Brain pericyte (primary cell): ENCODE results near the gene ANXA11.
"Not testable (repeated sequence)": the region's sequence is repeated elsewhere in the genome, so short reads cannot be mapped to it uniquely, and the experiment has no call there.

Experiments
- DNase-seq: peaks from one replicate; pipeline ENCODE4 v3.0.0-alpha.2; 2012; ENCODE audit warnings: low read depth, low spot score

Gene ANXA11

DNA sequence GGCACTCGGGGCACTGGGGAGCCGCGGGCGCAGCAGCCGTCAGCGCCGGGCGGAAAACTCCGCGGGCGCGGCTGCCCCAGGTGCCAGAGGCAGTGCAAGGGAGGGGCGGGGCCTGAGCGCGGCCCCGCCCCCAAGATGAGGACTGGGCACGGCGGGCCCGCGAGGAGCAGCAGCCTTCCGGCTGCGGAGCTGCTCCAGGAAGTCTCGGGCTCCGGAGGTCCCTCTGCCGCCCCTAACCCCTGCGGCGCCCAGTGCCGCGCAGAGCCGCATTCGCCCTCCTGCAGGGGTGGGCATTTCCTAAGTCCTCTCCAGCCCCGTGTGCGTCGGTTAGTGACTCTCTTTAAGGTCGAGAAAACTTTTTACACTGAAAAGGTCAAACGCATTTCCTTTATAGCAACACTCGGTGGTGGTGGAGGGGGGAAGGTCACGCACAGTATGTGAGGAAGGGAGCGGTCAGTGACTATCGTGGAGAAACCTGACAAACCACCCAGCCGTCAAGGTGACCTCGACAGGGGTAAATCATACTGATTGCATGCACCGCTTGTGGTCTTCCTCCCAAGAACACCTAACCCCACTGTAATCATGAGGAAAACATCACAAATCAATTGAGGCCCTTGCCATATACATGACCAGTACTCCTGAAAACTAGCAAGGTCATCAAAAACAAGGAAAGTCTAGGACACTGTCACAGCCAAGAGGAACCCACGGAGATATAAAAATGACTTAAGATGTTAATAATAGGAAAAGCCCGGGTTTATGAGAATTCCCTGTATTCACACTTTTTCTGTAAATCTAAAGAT lies at the start of gene ANXA11:
Gene ANXA11, minus strand, starts transcription at position 61 of the 800 bp plus-strand sequence. CDS start 32,676 bp downstream, outside the sequence.
- no peak for DNase-seq

DNA sequence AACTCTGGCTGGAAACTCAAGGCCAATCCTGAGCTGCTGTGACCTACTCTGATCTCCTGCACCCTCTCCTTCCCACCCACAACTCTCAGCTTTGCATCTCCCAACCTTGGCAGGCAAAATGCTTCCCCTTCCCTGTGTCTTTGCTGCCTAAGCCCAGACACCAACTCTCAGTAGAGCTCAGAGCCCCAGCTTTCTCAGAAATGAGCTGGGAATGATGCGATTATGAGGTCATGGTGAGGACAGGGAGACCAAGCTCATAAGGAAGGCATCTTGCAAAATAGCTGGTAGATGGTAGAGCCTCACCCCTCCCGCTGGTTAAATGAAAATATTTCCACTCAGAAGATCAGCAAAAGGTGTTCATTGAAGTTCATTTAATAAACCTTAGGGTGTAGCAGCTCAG lies 49.4 kb upstream of the ANXA11 start:
- DNase-seq = not testable (repeated sequence)

GRCh38 chr10:80253963-80254271 lies 48.6 kb upstream of the ANXA11 start:
- not testable (repeated sequence) for DNase-seq

GRCh38 chr10:80253266-80253962 lies 48.1 kb upstream of the ANXA11 start:
- DNase-seq = no peak

DNA sequence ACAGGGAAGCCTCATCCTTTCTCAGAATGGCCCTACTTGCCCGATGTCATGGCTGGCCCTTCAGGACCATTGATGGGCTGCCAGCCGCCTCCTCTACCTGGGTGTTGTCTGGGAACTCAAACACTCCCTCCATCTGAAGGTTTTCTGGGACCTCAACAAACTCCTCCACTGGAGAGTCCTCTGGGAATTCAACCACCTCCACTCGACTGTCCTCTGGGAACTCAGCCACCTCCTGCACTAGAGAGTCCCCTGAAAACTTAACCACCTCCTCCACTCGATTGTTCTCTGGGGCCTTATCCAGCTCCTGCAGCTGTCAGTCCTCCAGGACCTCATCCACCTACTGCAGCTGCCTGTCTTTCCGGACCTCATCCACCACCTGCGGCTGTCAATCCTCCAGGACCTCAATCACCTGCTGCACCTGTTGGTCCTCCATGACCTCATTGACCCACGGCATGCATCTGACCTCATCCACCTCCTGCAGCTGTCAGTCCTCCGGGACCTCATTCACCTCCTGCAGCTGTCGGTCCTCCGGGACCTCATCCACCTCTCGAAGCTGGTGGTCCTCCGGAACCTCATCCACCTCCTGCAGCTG lies 47.1 kb upstream of the ANXA11 start:
- no peak for DNase-seq

GRCh38 chr10:80251703-80252280 lies 46.5 kb upstream of the ANXA11 start:
- not testable (repeated sequence) for DNase-seq

DNA sequence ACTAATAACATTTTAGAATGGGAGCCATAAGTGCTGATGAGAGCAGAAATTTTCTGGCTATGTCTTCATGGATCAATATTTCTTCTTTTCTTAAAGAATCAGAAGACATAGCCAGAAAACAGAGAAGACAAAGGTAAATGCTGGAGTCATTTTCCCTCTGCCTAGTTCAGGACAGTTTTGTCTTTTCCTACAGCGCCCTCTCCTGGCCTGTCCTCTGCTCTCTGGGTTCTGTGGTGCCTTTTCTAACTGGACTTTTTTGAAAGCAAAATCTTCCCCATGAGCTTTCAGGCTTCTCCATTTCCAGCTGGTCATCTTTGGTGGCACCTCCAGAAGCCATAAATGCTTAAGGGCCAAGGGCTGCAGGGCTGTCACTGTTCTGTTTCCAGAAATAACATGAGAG lies 45.1 kb upstream of the ANXA11 start:
- not testable (repeated sequence) for DNase-seq

GRCh38 chr10:80249906-80250305 lies 44.6 kb upstream of the ANXA11 start:
- not testable (repeated sequence) for DNase-seq

- DNase-seq = not testable (repeated sequence)
Observed at GRCh38 chr10:80247611-80248010, 42.3 kb upstream of the ANXA11 start.

GRCh38 chr10:80244371-80244770 lies 39.0 kb upstream of the ANXA11 start:
- DNase-seq = not testable (repeated sequence)

DNA sequence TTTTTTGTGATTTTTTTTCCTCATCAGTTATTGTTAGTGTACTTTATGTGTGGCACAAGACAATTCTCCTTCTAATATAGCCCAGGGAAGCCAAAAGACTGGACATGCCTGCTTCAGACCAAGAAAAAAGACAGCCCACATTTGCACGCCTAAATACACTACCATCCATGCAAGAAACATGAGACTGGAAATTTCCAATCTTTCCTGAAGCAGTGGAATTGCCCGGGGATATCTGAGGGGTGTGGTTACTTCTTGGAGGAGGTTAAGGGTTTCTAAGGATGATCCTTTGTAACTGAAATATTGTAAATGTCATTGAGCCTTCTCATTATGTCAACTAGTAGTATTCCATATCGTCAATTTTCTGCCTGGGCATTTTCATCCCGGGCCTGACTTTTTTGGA lies 37.0 kb upstream of the ANXA11 start:
- not testable (repeated sequence) for DNase-seq

DNA sequence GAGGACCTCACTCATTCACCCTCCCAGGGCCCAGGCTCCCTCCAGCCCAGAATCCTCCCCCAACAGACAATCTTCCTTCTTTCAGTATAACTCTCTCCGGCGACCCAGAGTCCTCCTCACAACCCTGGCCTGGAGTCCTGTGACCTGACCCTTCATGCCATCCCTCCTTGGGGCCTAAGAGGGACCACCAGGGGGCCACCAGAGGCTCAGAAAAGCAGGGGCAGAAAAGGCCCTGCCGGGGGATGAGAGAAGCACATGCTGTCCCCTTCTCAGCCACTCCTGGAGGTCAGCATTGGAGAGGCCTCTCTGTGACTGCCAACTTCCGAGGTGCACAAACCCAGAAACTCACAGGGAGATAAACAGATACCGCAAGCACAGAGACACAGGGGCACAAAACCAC lies 31.1 kb upstream of the ANXA11 start:
- DNase-seq = not testable (repeated sequence)

GRCh38 chr10:80234331-80235235 lies 29.2 kb upstream of the ANXA11 start:
- DNase-seq = not testable (repeated sequence)

DNA sequence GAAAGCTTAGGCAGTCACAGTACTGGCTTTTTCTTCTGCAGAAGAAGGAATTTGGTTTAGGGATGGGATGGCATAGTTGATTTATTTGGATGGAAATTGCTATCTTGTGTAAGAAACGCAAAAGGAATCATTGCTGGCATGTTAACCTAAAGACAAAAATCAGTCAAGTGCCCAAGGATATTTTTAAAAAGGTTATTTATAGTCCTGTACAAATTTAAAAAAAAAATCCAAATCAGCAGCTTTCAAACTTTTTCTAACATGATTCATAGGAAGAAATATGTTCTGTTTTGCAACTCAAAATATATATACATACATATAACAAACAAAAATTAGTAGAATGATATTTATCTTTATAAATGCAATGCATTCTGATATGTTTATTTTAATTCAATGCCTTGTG lies 28.5 kb upstream of the ANXA11 start:
- not testable (repeated sequence) for DNase-seq

DNA sequence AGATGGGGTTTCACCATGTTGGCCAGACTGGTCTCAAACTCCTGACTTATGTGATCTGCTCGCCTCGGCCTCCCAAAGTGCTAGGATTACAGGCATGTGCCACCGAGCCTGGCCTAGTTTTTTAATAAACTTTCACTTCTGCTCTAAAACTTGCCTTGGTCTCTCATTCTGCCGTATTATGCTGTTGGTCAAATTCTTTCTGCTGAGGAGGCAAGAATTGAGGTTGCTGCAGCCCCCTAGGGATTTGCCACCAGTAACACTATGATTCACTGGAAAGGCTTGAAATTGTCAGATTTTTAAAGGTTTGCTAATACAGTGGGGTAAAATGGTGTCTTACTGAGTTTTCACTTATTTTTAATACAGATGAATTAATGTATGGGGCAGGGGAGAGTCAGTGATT lies 21.4 kb upstream of the ANXA11 start:
- not testable (repeated sequence) for DNase-seq

DNA sequence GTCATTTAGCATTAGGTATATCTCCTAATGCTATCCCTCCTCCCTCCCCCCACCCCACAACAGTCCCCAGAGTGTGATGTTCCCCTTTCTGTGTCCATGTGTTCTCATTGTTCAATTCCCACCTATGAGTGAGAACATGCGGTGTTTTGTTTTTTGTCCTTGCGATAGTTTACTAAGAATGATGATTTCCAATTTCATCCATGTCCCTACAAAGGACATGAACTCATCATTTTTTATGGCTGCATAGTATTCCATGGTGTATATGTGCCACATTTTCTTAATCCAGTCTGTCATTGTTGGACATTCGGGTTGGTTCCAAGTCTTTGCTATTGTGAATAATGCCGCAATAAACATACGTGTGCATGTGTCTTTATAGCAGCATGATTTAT lies 17.7 kb upstream of the ANXA11 start:
- not testable (repeated sequence) for DNase-seq

GRCh38 chr10:80218878-80219277 lies 13.5 kb upstream of the ANXA11 start:
- DNase-seq = not testable (repeated sequence)

GRCh38 chr10:80214368-80214982 lies 9.1 kb upstream of the ANXA11 start:
- not testable (repeated sequence) for DNase-seq

GRCh38 chr10:80212535-80213115 lies 7.3 kb upstream of the ANXA11 start:
- DNase-seq = not testable (repeated sequence)

DNA sequence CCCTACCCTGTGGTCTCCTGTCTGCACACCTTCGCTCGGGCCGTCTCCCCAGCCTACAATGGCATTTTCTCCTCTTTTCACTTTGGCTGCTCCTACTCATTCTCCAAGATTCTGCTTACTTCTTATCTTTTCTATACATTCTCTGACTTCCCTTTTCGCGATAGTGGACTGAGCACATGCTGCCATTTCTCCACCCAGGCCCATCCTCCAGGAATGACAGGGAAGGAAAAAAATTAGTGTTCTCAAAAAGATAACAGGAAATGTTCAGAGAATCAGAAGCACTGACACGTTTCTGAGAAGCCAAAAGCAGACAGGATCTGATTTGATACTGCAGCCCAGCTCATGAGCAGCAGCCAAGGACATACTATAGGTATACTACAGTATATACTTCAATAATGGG lies 6.4 kb upstream of the ANXA11 start:
- no peak for DNase-seq
